Activated CD4-positive, alpha-beta T cell treated with anti-CD3 and anti-CD28 coated beads, Interleukin-2, amount 50 U/mL, for 1 hour (primary cell): Measurements from ENCODE around the gene B4GALT1.
"Not testable (repeated sequence)": the region's sequence is repeated elsewhere in the genome, so short reads cannot be mapped to it uniquely, and the experiment has no call there.

Experiments used
- DNase-seq: peaks from one replicate; pipeline ENCODE4 v3.0.0-alpha.2; 2020

B4GALT1 gene

GRCh38 chr9:33092634-33093033 is 74.5 kb downstream of the B4GALT1 start:
- DNase-seq = no peak

- DNase-seq = not testable (repeated sequence)
Observed at GRCh38 chr9:33085672-33086071, 81.5 kb downstream of the B4GALT1 start.

GRCh38 chr9:33082538-33083326 is 84.4 kb downstream of the B4GALT1 start:
- no peak for DNase-seq

- no peak for DNase-seq
Observed at GRCh38 chr9:33082128-33082527, 85.0 kb downstream of the B4GALT1 start.

GRCh38 chr9:33081128-33081851 is 85.8 kb downstream of the B4GALT1 start:
- DNase-seq = peak; percentile 37

- no peak for DNase-seq
Observed at GRCh38 chr9:33080534-33080933, 86.6 kb downstream of the B4GALT1 start.

- DNase-seq = peak; percentile 92
Observed at GRCh38 chr9:33076046-33077004, 90.8 kb downstream of the B4GALT1 start, which contains the start of gene SMU1. TSS of gene SMU1 (minus strand) at chr9:33076674. CDS start at chr9:33076608, 66 bp downstream.

- DNase-seq = no peak
Observed at GRCh38 chr9:33068991-33069390, 98.1 kb downstream of the B4GALT1 start.

GRCh38 chr9:33065157-33066076 is 101.7 kb downstream of the B4GALT1 start:
- no peak for DNase-seq
